Measurements from ENCODE around the gene SERINC1. TPM values are rescaled to one million over a fixed set of nuclear protein-coding genes. Genes with fewer than 3 reads are reported as not detected.

Gene SERINC1
- total RNA-seq (2021; ENCODE audit: unreplicated experiment) (131 TPM), Bru-seq, nascent RNA (percentile 98 among the genes with signal in this experiment), BruChase-seq, experiment 1, labeled RNA remaining after a 2-hour chase (percentile 97 among the genes with signal in this experiment), BruChase-seq, experiment 2, labeled RNA remaining after a 6-hour chase (percentile 99 among the genes with signal in this experiment)
- polyA plus RNA-seq (2012; ENCODE audit: insufficient read length) = 91.5 TPM
- long read RNA-seq, transcript SERINC1-201 (10 exons, 3,137 nt) = major isoform, 327 of 385 reads
- long read RNA-seq, partial matches to known transcripts = 39 of 385 reads
- long read RNA-seq, other reads (novel, unspliced or antisense) = 19 of 385 reads

- ChIA-PET POLR2A (interaction anchor here (1.0 kb wide), 1 partner anchor 58 kb away, joined by 3 read pairs; no protein-coding TSS in a partner anchor), CTCF (no interaction called here)
- intact Hi-C loops (cut with micrococcal nuclease; ENCODE audit: unreplicated experiment) (loop anchor here (5.0 kb wide), 1 partner anchor 366 kb away; no protein-coding TSS in a partner anchor), in situ Hi-C loops (cut with HindIII; ENCODE audit: low pct_unique_long_range_greater_than_20kb, low sequenced_read_pairs) (no loop called here)
- BruUV-seq (replicated peaks) = no TSS peak
- Histone ChIP-seq H3K27me3 (ENCODE audit: control insufficient read depth, insufficient read depth, low read length) (no peaks in the 10 kb centered on the region), H3K4me1 (ENCODE audit: control insufficient read depth, insufficient read depth, low read length) (peaks cover 7% of the 10 kb centered on the region), H3K36me3 (ENCODE audit: control insufficient read depth, insufficient read depth, low read length) (peaks cover 6% of the 10 kb centered on the region; the same call in 1 of the 2 replicates), H3K27ac (ENCODE audit: low read length) (peak within 1 kb of the TSS; percentile 95), H3K9me3 (ENCODE audit: control insufficient read depth, insufficient read depth, low read depth, low read length) (no peaks in the 10 kb centered on the region), H3K4me3 (ENCODE audit: low read depth in 2 of 2, low read length in 2 of 2) (peak within 1 kb of the TSS; percentile 96 to 99)
- ATAC-seq (peak; percentile 100), DNase-seq (ENCODE audit: low read depth, low spot score) (peak; percentile 88)
- TF ChIP-seq, protein P1, sequence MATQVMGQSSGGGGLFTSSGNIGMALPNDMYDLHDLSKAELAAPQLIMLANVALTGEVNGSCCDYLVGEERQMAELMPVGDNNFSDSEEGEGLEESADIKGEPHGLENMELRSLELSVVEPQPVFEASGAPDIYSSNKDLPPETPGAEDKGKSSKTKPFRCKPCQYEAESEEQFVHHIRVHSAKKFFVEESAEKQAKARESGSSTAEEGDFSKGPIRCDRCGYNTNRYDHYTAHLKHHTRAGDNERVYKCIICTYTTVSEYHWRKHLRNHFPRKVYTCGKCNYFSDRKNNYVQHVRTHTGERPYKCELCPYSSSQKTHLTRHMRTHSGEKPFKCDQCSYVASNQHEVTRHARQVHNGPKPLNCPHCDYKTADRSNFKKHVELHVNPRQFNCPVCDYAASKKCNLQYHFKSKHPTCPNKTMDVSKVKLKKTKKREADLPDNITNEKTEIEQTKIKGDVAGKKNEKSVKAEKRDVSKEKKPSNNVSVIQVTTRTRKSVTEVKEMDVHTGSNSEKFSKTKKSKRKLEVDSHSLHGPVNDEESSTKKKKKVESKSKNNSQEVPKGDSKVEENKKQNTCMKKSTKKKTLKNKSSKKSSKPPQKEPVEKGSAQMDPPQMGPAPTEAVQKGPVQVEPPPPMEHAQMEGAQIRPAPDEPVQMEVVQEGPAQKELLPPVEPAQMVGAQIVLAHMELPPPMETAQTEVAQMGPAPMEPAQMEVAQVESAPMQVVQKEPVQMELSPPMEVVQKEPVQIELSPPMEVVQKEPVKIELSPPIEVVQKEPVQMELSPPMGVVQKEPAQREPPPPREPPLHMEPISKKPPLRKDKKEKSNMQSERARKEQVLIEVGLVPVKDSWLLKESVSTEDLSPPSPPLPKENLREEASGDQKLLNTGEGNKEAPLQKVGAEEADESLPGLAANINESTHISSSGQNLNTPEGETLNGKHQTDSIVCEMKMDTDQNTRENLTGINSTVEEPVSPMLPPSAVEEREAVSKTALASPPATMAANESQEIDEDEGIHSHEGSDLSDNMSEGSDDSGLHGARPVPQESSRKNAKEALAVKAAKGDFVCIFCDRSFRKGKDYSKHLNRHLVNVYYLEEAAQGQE (IDR thresholded peaks at IDR 0.05; ENCODE audit: insufficient read depth in 1 of 2, low read depth in 2 of 2, low read length in 1 of 2) = no peak; a peak in 1 of 4 replicates
- TF ChIP-seq SIN3A (IDR thresholded peaks at IDR 0.05; ENCODE audit: borderline replicate concordance, insufficient read depth, low read depth, low read length) (peak; percentile 85), TCF7L2 (IDR thresholded peaks at IDR 0.05; ENCODE audit: low read depth, low read length) (no peak; the same call in 1 of the 2 replicates), CTCF (IDR thresholded peaks at IDR 0.05) (no peak), POLR2AphosphoS5 (IDR thresholded peaks at IDR 0.05; ENCODE audit: low read depth, low read length) (peak; percentile 84)
These were observed at the start of gene SERINC1 for GRCh38 chr6:122471107-122472021. SERINC1 (minus strand) TSS chr6:122471807; CDS start chr6:122471737, 70 bp downstream.

GRCh38 chr6:122511193-122511924 lies 39.8 kb upstream of the SERINC1 start:
- no peak for DNase-seq (ENCODE audit: low read depth, low spot score)
- no peaks in the 10 kb centered on the region for H3K4me1 ChIP-seq (ENCODE audit: control insufficient read depth, insufficient read depth, low read length)
- no peak for ATAC-seq
- intact Hi-C loops (cut with micrococcal nuclease; ENCODE audit: unreplicated experiment) (no loop called here), in situ Hi-C loops (cut with HindIII; ENCODE audit: low pct_unique_long_range_greater_than_20kb, low sequenced_read_pairs) (no loop called here)
- no peak overlapping the region for H3K4me3 ChIP-seq (ENCODE audit: low read depth in 2 of 2, low read length in 2 of 2)
- H3K36me3 ChIP-seq (ENCODE audit: control insufficient read depth, insufficient read depth, low read length) = no peaks in the 10 kb centered on the region
- H3K27ac ChIP-seq (ENCODE audit: low read length) = no peak overlapping the region
- POLR2A ChIA-PET = no interaction called here
- CTCF ChIA-PET = no interaction called here
- no peaks in the 10 kb centered on the region for H3K9me3 ChIP-seq (ENCODE audit: control insufficient read depth, insufficient read depth, low read depth, low read length)
- no peaks in the 10 kb centered on the region for H3K27me3 ChIP-seq (ENCODE audit: control insufficient read depth, insufficient read depth, low read length)
- no TSS peak for BruUV-seq (replicated peaks)
- TF ChIP-seq, protein P1 (IDR thresholded peaks at IDR 0.05; ENCODE audit: insufficient read depth in 1 of 2, low read depth in 2 of 2, low read length in 1 of 2) = no peak
- TF ChIP-seq SIN3A (IDR thresholded peaks at IDR 0.05; ENCODE audit: borderline replicate concordance, insufficient read depth, low read depth, low read length) (no peak), POLR2AphosphoS5 (IDR thresholded peaks at IDR 0.05; ENCODE audit: low read depth, low read length) (no peak), TCF7L2 (IDR thresholded peaks at IDR 0.05; ENCODE audit: low read depth, low read length) (no peak), CTCF (IDR thresholded peaks at IDR 0.05) (no peak)

Measured in Panc1 (cell line).